K562 (cell line): Measurements from ENCODE around the gene BTBD2. TPM values are rescaled to one million over a fixed set of nuclear protein-coding genes. Genes with fewer than 3 reads are reported as not detected.
A peak's percentile ranks its signal among the peaks of the same experiment; 100 is the strongest.

ENCODE experiments used
- ASH1L ChIP-seq: fragments of 450-650 bp; IDR thresholded peaks from 2 replicates; pipeline ENCODE4 v1.6.1; 2018; ENCODE audit warnings: borderline replicate concordance, mild to moderate bottlenecking, low read depth; ENCODE audit not compliant: partially characterized antibody
- ESRRA ChIP-seq: fragments of 450-650 bp; IDR thresholded peaks from 2 replicates; pipeline ENCODE4 v1.6.1; 2014; ENCODE audit warnings: low read depth, mild to moderate bottlenecking, moderate library complexity, borderline replicate concordance
- GATAD2A ChIP-seq: fragments of 450-650 bp; IDR thresholded peaks from 2 replicates; pipeline ENCODE4 v1.6.1; 2017
- MXD1 ChIP-seq: fragments of 250-450 bp; sonication (Bioruptor Pico); IDR thresholded peaks from 2 replicates; pipeline ENCODE4 v1.8.0; 2021; ENCODE audit warnings: borderline replicate concordance, mild to moderate bottlenecking, moderate library complexity; ENCODE audit not compliant: poor library complexity, severe bottlenecking
- MYBL2 ChIP-seq, 2 experiments: fragments of 450-650 bp in 1 of 2; sonication (generic) in 1 of 2; formaldehyde crosslinking in 1 of 2; IDR thresholded peaks; 2 replicates each; pipeline versions ENCODE4 v1.6.1 to v1.8.1; 2017 to 2022; ENCODE audit warnings: borderline replicate concordance in 1 of 2, inconsistent platforms in 1 of 2, low read depth in 1 of 2, mild to moderate bottlenecking in 1 of 2, missing genetic modification reagents in 1 of 2, moderate library complexity in 1 of 2
- PHF21A ChIP-seq: fragments of 450-650 bp; IDR thresholded peaks from 2 replicates; pipeline ENCODE4 v1.6.1; 2017; ENCODE audit warnings: low read depth, borderline replicate concordance
- RBM34 ChIP-seq: fragments of 200-400 bp; formaldehyde crosslinking; IDR thresholded peaks from 2 replicates; pipeline ENCODE4 v1.6.1; 2018; ENCODE audit warnings: low read length, borderline replicate concordance; ENCODE audit not compliant: insufficient read depth
- SAP30 ChIP-seq: fragments of 200-600 bp; sonication (generic); IDR thresholded peaks from 2 replicates; pipeline ENCODE4 v1.6.1; 2012; ENCODE audit warnings: borderline replicate concordance, low read depth, mild to moderate bottlenecking, moderate library complexity, low read length, control low read depth, inconsistent platforms; ENCODE audit not compliant: insufficient read depth, poor library complexity, severe bottlenecking
- SIRT6 ChIP-seq: IDR thresholded peaks from one replicate; pipeline ENCODE4 v1.6.1; 2012; ENCODE audit warnings: low read depth, mild to moderate bottlenecking, control low read depth, inconsistent platforms, low read length, moderate library complexity
- SMARCC2 ChIP-seq: fragments of 450-650 bp; IDR thresholded peaks from 2 replicates; pipeline ENCODE4 v1.6.1; 2017; ENCODE audit warnings: antibody characterized with exemption, moderate library complexity, mild to moderate bottlenecking, low read depth
- TCF15 ChIP-seq: fragments of 250-450 bp; sonication (Bioruptor Pico); IDR thresholded peaks from 2 replicates; pipeline ENCODE4 v1.8.0; 2022; ENCODE audit warnings: moderate library complexity, mild to moderate bottlenecking, inconsistent platforms
- TGIF2 ChIP-seq: sonication (generic); formaldehyde crosslinking; IDR thresholded peaks from 2 replicates; pipeline ENCODE4 v1.8.1; 2022; ENCODE audit warnings: mild to moderate bottlenecking, missing genetic modification reagents, moderate library complexity
- ZNF583 ChIP-seq: fragments of 250-450 bp; sonication (Bioruptor Pico); IDR thresholded peaks from 2 replicates; pipeline ENCODE4 v1.4.0; 2020
- ZNF589 ChIP-seq: fragments of 200-800 bp; sonication (Bioruptor generic); IDR thresholded peaks from 2 replicates; pipeline ENCODE4 v1.6.1; 2016; ENCODE audit warnings: low read depth, missing genetic modification characterization, missing compliant biosample characterization
- polyA plus RNA-seq, 8 experiments: library from polyadenylated mRNA; depleted of rRNA in 4 of 8; stranded (reverse) in 5 of 8; unstranded in 3 of 8; fragments of >200 nt; fragmentation: Nextera tagmentation in 2 of 8; fragmentation: Illumina TruSeq in 1 of 8; extraction: Ambion mirVana in 2 of 8; extraction: Trizol in 1 of 8; gene quantifications; 2 replicates each; pipeline versions ENCODE4 v1.2.1 to v1.2.3, GENCODE V29; 2011 to 2014; ENCODE audit warnings: inconsistent platforms in 1 of 8, missing spikeins in 1 of 8
- total RNA-seq, 7 experiments: library from RNA; depleted of rRNA in 6 of 7; stranded (reverse); fragments of >200 nt in 6 of 7; fragmentation: Illumina TruSeq in 2 of 7; extraction: Trizol in 2 of 7; gene quantifications; 2 replicates each; pipeline versions ENCODE4 v1.2.1 to v1.2.3, GENCODE V29; 2011 to 2021; ENCODE audit warnings: low replicate concordance in 1 of 7
- TF ChIP-seq, protein P1 (sequence below): sonication (generic); IDR thresholded peaks from 2 replicates; pipeline ENCODE4 v1.6.1; 2016
- TF ChIP-seq, protein P2 (sequence below): sonication (generic); formaldehyde crosslinking; IDR thresholded peaks from 2 replicates; pipeline ENCODE4 v1.8.0; 2022; ENCODE audit warnings: mild to moderate bottlenecking, missing genetic modification reagents
- TF ChIP-seq, protein P3 (sequence below): fragments of 450-650 bp; IDR thresholded peaks from 2 replicates; pipeline ENCODE4 v1.6.1; 2017; ENCODE audit warnings: antibody characterized with exemption

BTBD2 gene
- total and polyA plus RNA-seq, 9 of the 15 experiments (the other 6 are each of a cell fraction or from before 2014, with no cell fraction given): 0.10 to 15.6 (median 6.9) TPM

DNA sequence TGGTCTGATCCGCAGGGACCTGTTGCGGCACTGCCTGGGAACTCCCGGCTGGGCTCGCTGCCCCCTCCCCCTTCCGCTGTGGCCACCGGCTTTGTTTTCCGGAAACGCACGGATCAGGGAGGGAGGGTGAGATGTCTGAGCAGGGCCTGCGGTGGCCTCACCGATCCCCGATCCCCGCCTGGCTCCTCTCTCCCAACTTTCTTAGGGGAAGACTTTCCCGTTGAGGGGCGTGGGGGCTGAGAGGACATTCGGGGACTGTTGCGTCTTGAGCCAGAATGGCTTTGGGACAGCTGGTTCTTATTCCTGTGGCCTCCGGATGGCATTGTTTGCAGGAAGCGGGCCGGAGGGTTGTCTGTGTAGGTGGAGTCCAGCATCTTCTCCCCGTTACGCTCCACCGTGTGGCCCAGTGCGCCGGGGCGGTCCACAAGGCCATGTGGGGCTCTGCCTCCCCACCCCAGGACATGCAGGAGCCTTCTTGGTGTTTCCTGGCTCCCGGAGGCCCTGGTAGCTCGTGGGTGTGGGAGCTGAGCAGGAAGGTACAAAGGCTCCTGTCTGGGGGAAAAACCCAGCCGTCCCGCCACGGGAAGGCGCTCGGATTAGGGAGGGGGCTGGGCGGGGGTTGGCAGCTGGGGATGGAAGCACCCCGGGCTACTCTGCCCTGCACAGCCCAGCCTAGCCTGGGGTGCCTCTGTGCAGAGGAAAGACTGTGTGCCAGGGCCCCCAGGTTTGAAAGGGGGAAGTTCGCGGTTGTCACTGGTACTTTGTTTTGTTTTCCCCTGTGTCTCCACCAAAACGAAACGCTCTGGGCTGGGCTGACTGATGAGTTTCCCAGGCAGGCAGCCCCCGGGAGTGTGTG, 73.2 kb downstream of the BTBD2 start (continued):
- TF ChIP-seq SAP30 (no peak), SIRT6 (no peak), GATAD2A (no peak), RBM34 (no peak), ZNF589 (CRISPR knock-in tag) (no peak), MYBL2 (IDR thresholded peaks at IDR 0.05; ENCODE audit: low read depth) (no peak), MYBL2 (CRISPR knock-in tag; IDR thresholded peaks at IDR 0.05; ENCODE audit: borderline replicate concordance) (no peak), MXD1 (no peak), TGIF2 (CRISPR knock-in tag) (no peak), TCF15 (CRISPR knock-in tag) (no peak), ASH1L (no peak), ZNF583 (CRISPR knock-in tag) (no peak), ESRRA (no peak), SMARCC2 (peak; percentile 35; the same call in 1 of the 2 replicates), PHF21A (no peak)
- TF ChIP-seq, protein P1, sequence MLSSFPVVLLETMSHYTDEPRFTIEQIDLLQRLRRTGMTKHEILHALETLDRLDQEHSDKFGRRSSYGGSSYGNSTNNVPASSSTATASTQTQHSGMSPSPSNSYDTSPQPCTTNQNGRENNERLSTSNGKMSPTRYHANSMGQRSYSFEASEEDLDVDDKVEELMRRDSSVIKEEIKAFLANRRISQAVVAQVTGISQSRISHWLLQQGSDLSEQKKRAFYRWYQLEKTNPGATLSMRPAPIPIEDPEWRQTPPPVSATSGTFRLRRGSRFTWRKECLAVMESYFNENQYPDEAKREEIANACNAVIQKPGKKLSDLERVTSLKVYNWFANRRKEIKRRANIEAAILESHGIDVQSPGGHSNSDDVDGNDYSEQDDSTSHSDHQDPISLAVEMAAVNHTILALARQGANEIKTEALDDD: no peak
- TF ChIP-seq, protein P2, sequence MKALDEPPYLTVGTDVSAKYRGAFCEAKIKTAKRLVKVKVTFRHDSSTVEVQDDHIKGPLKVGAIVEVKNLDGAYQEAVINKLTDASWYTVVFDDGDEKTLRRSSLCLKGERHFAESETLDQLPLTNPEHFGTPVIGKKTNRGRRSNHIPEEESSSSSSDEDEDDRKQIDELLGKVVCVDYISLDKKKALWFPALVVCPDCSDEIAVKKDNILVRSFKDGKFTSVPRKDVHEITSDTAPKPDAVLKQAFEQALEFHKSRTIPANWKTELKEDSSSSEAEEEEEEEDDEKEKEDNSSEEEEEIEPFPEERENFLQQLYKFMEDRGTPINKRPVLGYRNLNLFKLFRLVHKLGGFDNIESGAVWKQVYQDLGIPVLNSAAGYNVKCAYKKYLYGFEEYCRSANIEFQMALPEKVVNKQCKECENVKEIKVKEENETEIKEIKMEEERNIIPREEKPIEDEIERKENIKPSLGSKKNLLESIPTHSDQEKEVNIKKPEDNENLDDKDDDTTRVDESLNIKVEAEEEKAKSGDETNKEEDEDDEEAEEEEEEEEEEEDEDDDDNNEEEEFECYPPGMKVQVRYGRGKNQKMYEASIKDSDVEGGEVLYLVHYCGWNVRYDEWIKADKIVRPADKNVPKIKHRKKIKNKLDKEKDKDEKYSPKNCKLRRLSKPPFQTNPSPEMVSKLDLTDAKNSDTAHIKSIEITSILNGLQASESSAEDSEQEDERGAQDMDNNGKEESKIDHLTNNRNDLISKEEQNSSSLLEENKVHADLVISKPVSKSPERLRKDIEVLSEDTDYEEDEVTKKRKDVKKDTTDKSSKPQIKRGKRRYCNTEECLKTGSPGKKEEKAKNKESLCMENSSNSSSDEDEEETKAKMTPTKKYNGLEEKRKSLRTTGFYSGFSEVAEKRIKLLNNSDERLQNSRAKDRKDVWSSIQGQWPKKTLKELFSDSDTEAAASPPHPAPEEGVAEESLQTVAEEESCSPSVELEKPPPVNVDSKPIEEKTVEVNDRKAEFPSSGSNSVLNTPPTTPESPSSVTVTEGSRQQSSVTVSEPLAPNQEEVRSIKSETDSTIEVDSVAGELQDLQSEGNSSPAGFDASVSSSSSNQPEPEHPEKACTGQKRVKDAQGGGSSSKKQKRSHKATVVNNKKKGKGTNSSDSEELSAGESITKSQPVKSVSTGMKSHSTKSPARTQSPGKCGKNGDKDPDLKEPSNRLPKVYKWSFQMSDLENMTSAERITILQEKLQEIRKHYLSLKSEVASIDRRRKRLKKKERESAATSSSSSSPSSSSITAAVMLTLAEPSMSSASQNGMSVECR: peak; percentile 80; the same call in 1 of the 2 replicates
- TF ChIP-seq, protein P3, sequence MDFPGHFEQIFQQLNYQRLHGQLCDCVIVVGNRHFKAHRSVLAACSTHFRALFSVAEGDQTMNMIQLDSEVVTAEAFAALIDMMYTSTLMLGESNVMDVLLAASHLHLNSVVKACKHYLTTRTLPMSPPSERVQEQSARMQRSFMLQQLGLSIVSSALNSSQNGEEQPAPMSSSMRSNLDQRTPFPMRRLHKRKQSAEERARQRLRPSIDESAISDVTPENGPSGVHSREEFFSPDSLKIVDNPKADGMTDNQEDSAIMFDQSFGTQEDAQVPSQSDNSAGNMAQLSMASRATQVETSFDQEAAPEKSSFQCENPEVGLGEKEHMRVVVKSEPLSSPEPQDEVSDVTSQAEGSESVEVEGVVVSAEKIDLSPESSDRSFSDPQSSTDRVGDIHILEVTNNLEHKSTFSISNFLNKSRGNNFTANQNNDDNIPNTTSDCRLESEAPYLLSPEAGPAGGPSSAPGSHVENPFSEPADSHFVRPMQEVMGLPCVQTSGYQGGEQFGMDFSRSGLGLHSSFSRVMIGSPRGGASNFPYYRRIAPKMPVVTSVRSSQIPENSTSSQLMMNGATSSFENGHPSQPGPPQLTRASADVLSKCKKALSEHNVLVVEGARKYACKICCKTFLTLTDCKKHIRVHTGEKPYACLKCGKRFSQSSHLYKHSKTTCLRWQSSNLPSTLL: no peak
